GM18519 (cell line): ENCODE data around the gene PER1.

Source experiments
- ATAC-seq: cut with Tn5 transposase; IDR thresholded peaks from one replicate; pipeline ENCODE4 v1.9.1; 2021; ENCODE audit warnings: mild to moderate bottlenecking, moderate library complexity; ENCODE audit not compliant: unreplicated experiment, low FRiP score

The PER1 gene

DNA sequence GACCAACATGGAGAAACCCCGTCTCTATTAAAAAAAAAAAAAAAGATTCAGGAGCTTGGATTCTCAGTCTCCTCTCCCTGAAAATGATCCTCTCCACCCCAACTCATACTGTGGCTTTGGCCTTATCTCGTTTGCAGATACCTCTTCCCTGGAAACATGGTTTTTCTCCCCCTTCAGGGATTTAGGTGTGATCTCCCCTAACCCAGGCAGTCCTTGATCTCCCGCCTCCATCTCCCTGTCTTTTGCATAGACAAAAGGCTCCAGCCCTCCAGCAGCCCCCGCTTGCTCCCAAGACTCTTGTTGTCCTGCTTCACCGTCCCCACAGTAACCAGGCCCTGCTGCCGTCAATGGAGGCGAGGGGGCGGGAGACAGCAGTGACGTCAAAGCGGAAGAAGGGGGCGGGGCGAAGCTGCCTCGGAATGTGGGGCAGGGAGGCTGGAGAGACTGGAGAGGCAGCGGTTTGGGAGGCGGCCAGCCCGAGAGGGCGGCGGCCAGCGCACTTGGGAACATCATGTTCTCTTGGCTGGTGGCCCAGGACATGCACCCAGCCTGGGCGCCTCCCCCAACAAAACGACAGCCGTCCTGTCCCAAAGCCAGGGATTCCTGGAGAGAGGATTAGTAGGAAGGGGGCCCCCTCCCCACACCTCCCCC, 1.9 kb upstream of the PER1 start:
- ATAC-seq = no peak

GRCh38 chr17:8153525-8153956, 1.3 kb upstream of the PER1 start:
- ATAC-seq = no peak

DNA sequence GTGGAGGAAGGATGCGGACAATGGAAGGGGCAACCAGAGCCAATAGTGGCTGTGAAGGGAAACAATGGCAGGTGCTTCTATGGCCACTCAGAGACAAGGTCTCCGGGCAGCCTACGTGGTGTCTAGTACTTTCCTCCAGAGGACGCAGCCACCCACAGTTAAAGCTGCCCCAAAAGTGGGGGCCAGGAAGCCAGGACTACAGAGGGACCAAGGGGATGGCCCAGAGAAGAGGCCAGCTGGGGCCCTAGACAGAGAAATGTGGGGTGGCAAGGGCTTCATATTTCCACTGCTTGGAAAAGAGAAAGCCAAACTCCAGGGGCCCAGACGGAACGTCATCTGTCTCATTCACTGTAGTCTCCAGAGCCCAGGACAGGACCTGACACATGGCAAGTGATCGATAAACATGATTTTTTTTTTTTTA, 837 bp upstream of the PER1 start:
- no peak for ATAC-seq

GRCh38 chr17:8151641-8152111, 528 bp downstream of the PER1 start:
- no peak for ATAC-seq

- ATAC-seq = no peak
Measured at GRCh38 chr17:8151120-8151640, 1.0 kb downstream of the PER1 start.

GRCh38 chr17:8150194-8151119, 1.7 kb downstream of the PER1 start:
- ATAC-seq = no peak

DNA sequence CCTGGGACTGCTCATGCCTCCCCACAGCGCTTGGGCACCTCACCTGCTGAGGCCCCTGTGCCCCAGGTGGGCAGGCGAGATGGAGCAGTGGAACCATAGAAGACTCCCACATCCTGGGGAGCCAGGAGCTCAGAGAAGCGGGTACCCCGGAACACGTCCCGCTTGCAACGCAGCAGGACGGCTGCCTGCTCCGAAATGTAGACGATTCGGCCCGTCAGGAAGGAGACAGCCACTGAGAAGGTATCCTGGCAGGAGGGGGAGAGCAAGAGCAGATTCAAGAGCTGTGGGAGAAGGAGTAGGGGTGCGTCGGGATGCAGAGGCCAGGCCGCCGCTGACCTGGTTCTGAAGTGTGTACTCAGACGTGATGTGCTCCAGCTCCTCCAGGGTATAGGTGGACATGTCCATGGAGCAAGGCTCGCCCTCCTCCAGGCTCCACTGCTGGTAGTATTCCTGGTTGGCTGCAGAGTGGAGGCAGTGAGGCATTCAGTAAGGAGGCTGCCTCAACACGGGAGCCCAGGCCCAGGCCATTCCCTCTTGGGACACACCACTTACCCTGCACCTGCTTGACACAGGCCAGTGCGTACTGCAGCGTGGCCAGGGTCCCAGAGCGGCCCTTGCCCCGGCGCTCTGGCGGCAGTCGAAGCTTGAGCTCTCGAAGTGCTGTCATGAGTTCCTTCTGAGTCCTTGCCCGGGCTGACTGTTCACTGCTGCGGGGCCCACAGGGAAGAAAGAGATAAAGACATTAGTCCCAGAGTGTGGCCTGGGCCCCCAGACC, 2.6 kb downstream of the PER1 start:
- no peak for ATAC-seq

DNA sequence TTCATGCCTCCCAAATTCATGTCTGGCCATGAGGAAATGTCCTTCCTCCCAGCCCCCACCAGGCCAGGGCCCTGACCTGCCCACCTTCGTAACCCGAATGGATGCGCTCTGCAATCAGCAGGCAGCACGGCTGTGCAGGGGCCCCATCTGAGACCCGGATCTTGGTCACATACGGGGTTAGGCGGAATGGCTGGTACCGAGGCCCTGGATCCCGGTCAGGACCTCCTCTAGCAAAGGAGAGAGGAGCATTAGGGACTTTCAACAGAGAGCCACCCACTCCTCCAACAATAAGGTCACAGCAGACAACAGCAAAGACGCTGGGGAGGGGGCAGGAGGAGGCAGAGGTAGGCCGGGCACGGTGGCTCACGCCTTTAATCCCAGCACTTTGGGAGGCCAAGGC, 3.6 kb downstream of the PER1 start:
- ATAC-seq = no peak

GRCh38 chr17:8147805-8148404, 4.3 kb downstream of the PER1 start:
- no peak for ATAC-seq

DNA sequence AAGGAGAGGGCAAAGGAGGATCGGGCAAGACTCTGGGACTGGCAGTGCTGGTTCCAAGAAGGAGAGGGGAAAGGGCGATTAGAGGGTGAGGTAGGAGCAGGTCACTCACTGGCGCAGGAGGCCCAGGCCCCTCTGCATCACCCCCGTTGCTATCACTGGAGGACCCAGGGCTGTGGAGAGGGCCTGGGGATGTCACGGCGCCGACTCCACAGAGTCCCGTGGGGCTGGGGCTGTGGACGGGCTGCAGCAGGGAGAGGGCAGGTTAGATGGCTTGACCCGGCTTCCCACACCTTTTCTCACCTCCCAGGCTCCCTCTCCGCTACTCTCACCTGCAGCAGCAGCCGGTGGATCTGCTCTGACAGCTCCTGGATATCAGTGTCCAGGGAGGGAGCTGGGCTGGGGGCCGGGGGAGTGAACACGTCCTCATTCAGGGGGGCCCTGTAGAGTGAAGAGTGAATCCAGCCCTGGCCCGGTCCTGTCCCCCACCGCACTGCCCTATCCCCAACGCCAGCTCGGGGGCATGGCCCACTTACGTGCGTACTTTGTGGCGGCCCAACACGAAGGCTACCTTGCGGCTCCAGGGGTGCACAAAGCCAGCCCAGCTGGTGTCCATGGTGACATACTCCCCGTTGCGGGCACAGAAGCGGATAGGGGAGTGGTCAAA, 4.9 kb downstream of the PER1 start:
- ATAC-seq = no peak

- no peak for ATAC-seq
Measured at GRCh38 chr17:8146381-8147140, 5.6 kb downstream of the PER1 start.

GRCh38 chr17:8145811-8146210, 6.4 kb downstream of the PER1 start:
- ATAC-seq = no peak

GRCh38 chr17:8144401-8145231, 7.6 kb downstream of the PER1 start:
- no peak for ATAC-seq

DNA sequence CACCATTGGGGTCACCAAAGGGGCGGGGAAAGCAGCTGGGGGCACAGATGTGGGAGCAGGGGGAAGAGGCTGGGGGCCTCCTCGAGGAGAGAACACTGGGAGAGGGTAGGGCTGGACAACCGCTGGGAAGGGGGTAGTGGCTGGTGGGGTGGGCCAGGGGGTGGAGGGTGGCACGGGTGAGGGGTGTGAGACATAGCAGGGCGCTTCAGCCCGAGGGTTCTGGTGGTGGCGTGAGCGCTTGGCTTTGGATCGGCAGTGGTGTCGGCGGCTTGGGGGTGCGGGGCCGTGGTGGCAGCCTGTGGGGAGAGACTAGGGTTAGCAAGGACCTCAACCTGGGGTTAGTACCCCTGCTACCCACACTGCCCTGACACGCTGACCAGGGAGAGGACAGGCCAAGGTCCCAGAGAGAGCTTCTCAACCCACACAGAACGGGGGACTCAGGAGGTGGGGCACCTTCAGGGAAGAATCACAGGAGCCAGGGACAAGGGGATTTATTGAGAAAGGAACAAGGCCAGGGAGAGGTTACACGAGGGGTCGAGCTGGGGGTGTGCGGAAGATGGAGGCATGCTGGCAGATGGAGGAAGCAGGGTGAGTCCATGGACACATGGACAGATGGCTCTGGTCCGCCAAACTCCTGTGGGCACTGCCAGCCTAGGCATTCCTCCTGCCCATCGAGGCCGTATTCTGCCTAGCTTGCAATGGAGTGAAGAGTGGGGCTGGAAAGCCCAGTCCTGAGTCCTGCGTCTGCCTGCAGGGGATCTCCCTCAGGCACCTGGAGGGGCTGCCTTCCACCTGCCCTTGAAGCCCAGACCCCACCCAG, 8.4 kb downstream of the PER1 start:
- no peak for ATAC-seq

DNA sequence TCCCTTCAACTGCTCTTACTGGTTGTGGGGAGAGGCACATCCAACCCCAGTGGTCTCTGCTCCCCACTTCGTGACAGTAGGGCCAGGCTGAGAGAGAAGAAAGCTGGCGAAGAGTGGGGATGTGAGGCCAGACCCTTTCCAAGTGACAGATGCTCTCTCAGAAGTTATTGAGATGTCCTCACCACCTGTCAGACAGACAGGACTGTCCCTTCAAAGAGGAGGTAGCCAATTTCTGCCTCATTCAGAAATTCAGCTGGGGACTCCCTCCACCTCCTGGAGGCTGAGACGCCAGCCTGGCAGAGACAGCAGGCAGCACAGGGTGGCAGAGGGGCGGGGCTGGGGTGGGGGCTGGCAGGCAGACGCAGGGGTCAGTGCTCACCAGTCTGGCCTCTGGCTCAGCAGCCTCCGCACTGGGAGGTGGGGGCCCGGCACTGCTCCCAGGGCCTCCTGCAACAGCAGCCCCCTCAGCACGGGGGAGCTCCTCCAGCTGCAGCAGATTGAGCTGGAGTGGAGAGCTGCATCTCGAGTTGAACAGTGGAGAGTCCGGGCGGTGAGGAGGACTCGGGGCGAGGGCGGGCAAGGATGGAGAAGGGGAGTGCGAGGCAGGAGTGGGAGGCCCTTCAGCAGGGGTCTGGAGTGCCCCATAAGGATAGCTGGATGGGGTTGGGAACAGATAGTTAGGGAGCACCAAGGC, 9.2 kb downstream of the PER1 start:
- ATAC-seq = no peak

DNA sequence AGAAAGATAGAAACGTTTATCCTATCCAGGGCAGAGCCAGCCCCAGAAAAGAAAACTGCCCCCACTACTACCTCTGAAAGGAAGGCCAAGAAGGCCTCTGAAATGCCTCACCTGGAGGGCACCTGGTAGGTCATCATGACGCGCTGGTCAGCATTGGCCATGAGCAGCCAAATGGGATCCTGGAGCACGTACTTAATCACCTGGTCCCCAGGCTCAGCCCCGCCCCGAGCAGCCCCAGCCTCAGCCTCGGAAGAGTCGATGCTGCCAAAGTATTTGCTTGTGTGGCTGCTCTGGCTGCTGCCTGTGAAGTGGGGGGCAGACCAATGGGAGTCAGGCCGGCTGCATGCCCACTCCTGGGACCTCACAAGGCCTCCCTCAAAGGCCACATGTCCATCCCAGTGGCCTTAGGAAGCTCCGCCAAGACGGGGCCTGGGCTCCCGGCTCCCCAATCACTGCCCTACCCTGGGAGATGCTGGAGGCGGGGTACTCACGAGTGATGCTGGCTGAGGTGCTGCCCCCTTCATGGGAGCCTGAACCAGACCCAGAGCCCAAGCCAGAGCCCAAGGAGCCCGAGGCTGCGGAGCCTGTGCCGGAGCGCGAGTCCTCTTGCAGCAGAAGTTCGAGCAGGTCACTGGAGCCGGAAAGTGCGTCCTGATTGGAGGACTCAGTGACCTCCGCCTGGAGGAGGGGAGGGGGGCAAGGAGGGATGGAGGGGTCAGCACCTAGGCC, 9.9 kb downstream of the PER1 start:
- no peak for ATAC-seq
